Measurements from ENCODE around the gene DLGAP4. TPM values are rescaled to one million over a fixed set of nuclear protein-coding genes. Genes with fewer than 3 reads are reported as not detected.

The DLGAP4 gene
- total and polyA plus RNA-seq, 10 of the 15 experiments (the other 5 are each of a cell fraction or from before 2014, with no cell fraction given), result 0.42 to 43.3 (median 19.0) TPM

GRCh38 chr20:36546111-36546736, 240.1 kb downstream of the DLGAP4 start:
- Histone ChIP-seq H3K27me3 (replicated peaks in 1 of 2; ENCODE audit: control insufficient read depth in 2 of 2, insufficient read depth in 2 of 2, low read length in 1 of 2) (no peaks in the 10 kb centered on the region), H2AFZ (ENCODE audit: control insufficient read depth, low read depth, low read length) (no peak overlapping the region), H3K9ac (ENCODE audit: control insufficient read depth, insufficient read depth, low read length) (no peak overlapping the region), H3K36me3 (ENCODE audit: control insufficient read depth in 2 of 2, insufficient read depth in 2 of 2, low read length in 1 of 2) (no peaks in the 10 kb centered on the region), H3K4me2 (ENCODE audit: control insufficient read depth, insufficient read depth) (no peak overlapping the region), H4K20me1 (ENCODE audit: control insufficient read depth, insufficient read depth) (no peaks in the 10 kb centered on the region), H3K27ac (ENCODE audit: control insufficient read depth, insufficient read depth) (no peak overlapping the region), H3K4me1 (ENCODE audit: control insufficient read depth, insufficient read depth, low read length) (no peaks in the 10 kb centered on the region; the same call in 1 of the 2 replicates), H3K79me2 (ENCODE audit: control insufficient read depth, insufficient read depth, low read length) (no peaks in the 10 kb centered on the region; the same call in 1 of the 2 replicates), H3K4me3 (no peak overlapping the region), H3K9me3 (replicated peaks; ENCODE audit: control insufficient read depth, insufficient read depth, low read length) (no peaks in the 10 kb centered on the region)
- ChIA-PET RAD21 (ENCODE audit: unreplicated experiment) (no interaction called here), SMC1A (ENCODE audit: uncharacterized antibody, unreplicated experiment) (interaction anchor here (0.5 to 1.2 kb wide), 2 partner anchors 59 to 84 kb away, joined by 3 read pairs; no protein-coding TSS in a partner anchor), CTCF (interaction anchor here (0.5 kb wide), 1 partner anchor 246 kb away, joined by 3 read pairs; no protein-coding TSS in a partner anchor), POLR2A (interaction anchor here (0.6 kb wide), 1 partner anchor 29 kb away, joined by 3 read pairs; no protein-coding TSS in a partner anchor)
- BruUV-seq (replicated peaks), result no TSS peak
- FAIRE-seq, result no peak
- intact Hi-C loops (cut with micrococcal nuclease; ENCODE audit: unreplicated experiment) (no loop called here), in situ Hi-C loops (cut with MboI) (no loop called here)
- DNase-seq (ENCODE audit: low read depth, low spot score), result no peak
- 79% methylated on average over 14 of the region's 14 CpGs for WGBS (ENCODE audit: insufficient coverage, insufficient replicate concordance, low lambda C conversion rate, missing lambda C conversion rate)
- no peak for TF ChIP-seq IKZF2 (IDR thresholded peaks at IDR 0.05)
- no peak for TF ChIP-seq MXI1 (IDR thresholded peaks at IDR 0.05; ENCODE audit: low read depth, low read length)
- TF ChIP-seq BACH1 (IDR thresholded peaks at IDR 0.05; ENCODE audit: borderline replicate concordance), result no peak
- TF ChIP-seq PML (IDR thresholded peaks at IDR 0.05; ENCODE audit: low read length), result no peak
- TF ChIP-seq, protein P1, sequence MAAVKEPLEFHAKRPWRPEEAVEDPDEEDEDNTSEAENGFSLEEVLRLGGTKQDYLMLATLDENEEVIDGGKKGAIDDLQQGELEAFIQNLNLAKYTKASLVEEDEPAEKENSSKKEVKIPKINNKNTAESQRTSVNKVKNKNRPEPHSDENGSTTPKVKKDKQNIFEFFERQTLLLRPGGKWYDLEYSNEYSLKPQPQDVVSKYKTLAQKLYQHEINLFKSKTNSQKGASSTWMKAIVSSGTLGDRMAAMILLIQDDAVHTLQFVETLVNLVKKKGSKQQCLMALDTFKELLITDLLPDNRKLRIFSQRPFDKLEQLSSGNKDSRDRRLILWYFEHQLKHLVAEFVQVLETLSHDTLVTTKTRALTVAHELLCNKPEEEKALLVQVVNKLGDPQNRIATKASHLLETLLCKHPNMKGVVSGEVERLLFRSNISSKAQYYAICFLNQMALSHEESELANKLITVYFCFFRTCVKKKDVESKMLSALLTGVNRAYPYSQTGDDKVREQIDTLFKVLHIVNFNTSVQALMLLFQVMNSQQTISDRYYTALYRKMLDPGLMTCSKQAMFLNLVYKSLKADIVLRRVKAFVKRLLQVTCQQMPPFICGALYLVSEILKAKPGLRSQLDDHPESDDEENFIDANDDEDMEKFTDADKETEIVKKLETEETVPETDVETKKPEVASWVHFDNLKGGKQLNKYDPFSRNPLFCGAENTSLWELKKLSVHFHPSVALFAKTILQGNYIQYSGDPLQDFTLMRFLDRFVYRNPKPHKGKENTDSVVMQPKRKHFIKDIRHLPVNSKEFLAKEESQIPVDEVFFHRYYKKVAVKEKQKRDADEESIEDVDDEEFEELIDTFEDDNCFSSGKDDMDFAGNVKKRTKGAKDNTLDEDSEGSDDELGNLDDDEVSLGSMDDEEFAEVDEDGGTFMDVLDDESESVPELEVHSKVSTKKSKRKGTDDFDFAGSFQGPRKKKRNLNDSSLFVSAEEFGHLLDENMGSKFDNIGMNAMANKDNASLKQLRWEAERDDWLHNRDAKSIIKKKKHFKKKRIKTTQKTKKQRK (IDR thresholded peaks at IDR 0.05; ENCODE audit: low read depth, low read length), result no peak
- no peak for TF ChIP-seq ZNF384 (IDR thresholded peaks at IDR 0.05; ENCODE audit: borderline replicate concordance, low read depth, low read length)
- no peak for TF ChIP-seq MTA3 (IDR thresholded peaks at IDR 0.05; ENCODE audit: borderline replicate concordance, low read length)
- TF ChIP-seq IKZF1 (conservative IDR thresholded peaks at IDR 0.05), result no peak
- ATAC-seq, result no peak; the same call in 2 of the 3 replicates

Data from GM12878 (cell line).